Hepatocyte (in vitro differentiated cells): Measurements from ENCODE around the gene NUPR1.

Experiments
- CTCF ChIP-seq: fragments of 200-600 bp; sonication (generic); IDR thresholded peaks from 2 replicates; pipeline ENCODE4 v1.5.1; 2016; ENCODE audit warnings: antibody characterized with exemption, mild to moderate bottlenecking; ENCODE audit not compliant: poor library complexity
- EZH2 ChIP-seq: fragments of 200-600 bp; sonication (generic); IDR thresholded peaks from 2 replicates; pipeline ENCODE4 v1.6.1; 2016; ENCODE audit warnings: antibody characterized with exemption, mild to moderate bottlenecking, borderline replicate concordance

- TF ChIP-seq CTCF (no peak), EZH2 (no peak)
Measured at GRCh38 chr16:28513484-28514181, 25.1 kb downstream of the NUPR1 start.
